H1 (cell line): Measurements from ENCODE around the gene LRRC25. TPM values are rescaled to one million over a fixed set of nuclear protein-coding genes. Genes with fewer than 3 reads are reported as not detected.

Experiments used
- CTCF ChIA-PET: fragments of 300-600 bp; sonication (Branson Sonifier 250); formaldehyde crosslinking; loops from one replicate; lab custom pipeline; 2021; ENCODE audit not compliant: partially characterized antibody; lab: Charles Lee
- POLR2A ChIA-PET: fragments of 300-600 bp; sonication (Branson Sonifier 250); formaldehyde crosslinking; loops from one replicate; lab custom pipeline; 2021; ENCODE audit warnings: inconsistent platforms; ENCODE audit not compliant: partially characterized antibody; lab: Charles Lee
- DNase-seq, 2 experiments: peaks; one replicate each; pipeline versions ENCODE4 v3.0.0 to v3.0.0-alpha.2; 2010 to 2022; ENCODE audit warnings: low spot score in 2 of 2, low read depth in 1 of 2, mixed read lengths in 1 of 2
- FAIRE-seq: peaks from 2 replicates; lab custom pipeline; 2011; peaks lifted over from hg19 to GRCh38; lab: Jason Lieb, UNC
- H2AFZ ChIP-seq: 2 replicates; pipeline ENCODE4 v1.8.1; 2012; ENCODE audit warnings: low read length, inconsistent platforms
- H2AK5ac ChIP-seq: 2 replicates; pipeline ENCODE4 v1.6.1; 2013; ENCODE audit warnings: low read depth, low read length
- H2BK120ac ChIP-seq: replicated peaks from 2 replicates; pipeline ENCODE3; 2013; ENCODE audit warnings: low read depth, low read length, inconsistent platforms
- H2BK12ac ChIP-seq: 2 replicates; pipeline ENCODE4 v1.6.1; 2013; ENCODE audit warnings: low read depth, low read length
- H2BK15ac ChIP-seq: 2 replicates; pipeline ENCODE4 v1.6.1; 2013; ENCODE audit warnings: low read length
- H2BK20ac ChIP-seq: 2 replicates; pipeline ENCODE4 v1.6.1; 2013; ENCODE audit warnings: low read length
- H2BK5ac ChIP-seq: 2 replicates; pipeline ENCODE4 v1.6.1; 2013; ENCODE audit warnings: low read depth, low read length
- H3K14ac ChIP-seq: 2 replicates; pipeline ENCODE4 v1.6.1; 2013; ENCODE audit warnings: inconsistent platforms; ENCODE audit not compliant: insufficient read length
- H3K18ac ChIP-seq: 2 replicates; pipeline ENCODE4 v1.6.1; 2013; ENCODE audit warnings: low read length; ENCODE audit errors: extremely low read depth
- H3K23ac ChIP-seq: 2 replicates; pipeline ENCODE4 v1.6.1; 2013; ENCODE audit warnings: inconsistent platforms; ENCODE audit not compliant: insufficient read length
- H3K23me2 ChIP-seq: 2 replicates; pipeline ENCODE4 v1.6.1; 2013; ENCODE audit warnings: low read depth, low read length
- H3K27ac ChIP-seq: 2 replicates; pipeline ENCODE4 v1.6.1; 2011; ENCODE audit warnings: low read depth, low read length, inconsistent platforms
- H3K27me3 ChIP-seq, 4 experiments: replicated peaks in 1 of 4; 1 replicate in 1 of 4; 2 replicates in 3 of 4; pipeline versions ENCODE4 v1.6.1 to v1.8.1; 2011 to 2013; ENCODE audit warnings: low read length in 3 of 4, mild to moderate bottlenecking in 3 of 4, inconsistent platforms in 2 of 4, mixed read lengths in 2 of 4, moderate library complexity in 1 of 4; ENCODE audit not compliant: control insufficient read depth in 3 of 4, insufficient read depth in 3 of 4; ENCODE audit errors: extremely low read depth in 1 of 4
- H3K36me3 ChIP-seq, 4 experiments: 2 replicates each; pipeline versions ENCODE4 v1.6.1 to v1.8.1; 2011 to 2013; ENCODE audit warnings: mild to moderate bottlenecking in 4 of 4, low read length in 3 of 4, moderate library complexity in 2 of 4, control low read depth in 1 of 4, inconsistent platforms in 1 of 4; ENCODE audit not compliant: insufficient read depth in 4 of 4, control insufficient read depth in 2 of 4
- H3K4ac ChIP-seq: replicated peaks from 2 replicates; pipeline ENCODE3; 2013; ENCODE audit warnings: low read length, low read depth, mixed read lengths, inconsistent platforms; ENCODE audit not compliant: insufficient read length
- H3K4me1 ChIP-seq, 4 experiments: replicated peaks in 1 of 4; 1 replicate in 1 of 4; 2 replicates in 3 of 4; pipeline versions ENCODE4 v1.6.1 to v1.8.1; 2011 to 2013; ENCODE audit warnings: low read length in 3 of 4, inconsistent platforms in 2 of 4, mixed read lengths in 1 of 4; ENCODE audit not compliant: insufficient read depth in 4 of 4, control insufficient read depth in 3 of 4
- H3K4me2 ChIP-seq, 2 experiments: 2 replicates each; pipeline versions ENCODE4 v1.6.1 to v1.8.1; 2011 to 2013; ENCODE audit warnings: low read depth in 2 of 2, low read length in 2 of 2, control low read depth in 1 of 2, inconsistent platforms in 1 of 2, mild to moderate bottlenecking in 1 of 2; ENCODE audit not compliant: insufficient read depth in 1 of 2
- H3K4me3 ChIP-seq, 4 experiments: fragments of 200-600, 300-600 bp in 1 of 4; sonication (generic), shearing (Covaris generic), sonication (Bioruptor Twin) in 1 of 4; 2 replicates each; pipeline versions ENCODE4 v1.5.1 to v1.8.1; 2011 to 2016; ENCODE audit warnings: low read length in 4 of 4, low read depth in 3 of 4, control low read depth in 2 of 4, inconsistent platforms in 2 of 4, mild to moderate bottlenecking in 2 of 4, mixed read lengths in 1 of 4, moderate library complexity in 1 of 4; ENCODE audit not compliant: insufficient read depth in 2 of 4; ENCODE audit errors: extremely low read depth in 1 of 4
- H3K56ac ChIP-seq: replicated peaks from 2 replicates; pipeline ENCODE3; 2013; ENCODE audit warnings: low read depth, mild to moderate bottlenecking, mixed read lengths, low read length, inconsistent platforms; ENCODE audit not compliant: insufficient read length
- H3K79me1 ChIP-seq: 2 replicates; pipeline ENCODE4 v1.6.1; 2013; ENCODE audit warnings: low read depth, low read length, control low read depth
- H3K79me2 ChIP-seq, 2 experiments: 2 replicates each; pipeline versions ENCODE4 v1.6.1 to v1.8.1; 2012 to 2013; ENCODE audit warnings: low read length in 2 of 2, mild to moderate bottlenecking in 2 of 2, inconsistent platforms in 1 of 2; ENCODE audit not compliant: insufficient read depth in 2 of 2, control insufficient read depth in 1 of 2
- H3K9ac ChIP-seq, 4 experiments: replicated peaks in 1 of 4; 1 replicate in 1 of 4; 2 replicates in 3 of 4; pipeline versions ENCODE4 v1.6.1 to v1.8.1; 2011 to 2013; ENCODE audit warnings: low read depth in 3 of 4, low read length in 3 of 4, control low read depth in 2 of 4, mild to moderate bottlenecking in 2 of 4, moderate library complexity in 2 of 4, inconsistent platforms in 1 of 4; ENCODE audit errors: extremely low read depth in 1 of 4
- H3K9me3 ChIP-seq, 2 experiments: 2 replicates each; pipeline versions ENCODE4 v1.6.1 to v1.8.1; 2012 to 2013; ENCODE audit warnings: mild to moderate bottlenecking in 2 of 2, moderate library complexity in 2 of 2, control low read depth in 1 of 2, inconsistent platforms in 1 of 2, low read depth in 1 of 2, low read length in 1 of 2, mixed read lengths in 1 of 2; ENCODE audit not compliant: insufficient read depth in 2 of 2
- H4K20me1 ChIP-seq, 2 experiments: replicated peaks in 1 of 2; 2 replicates each; pipeline versions ENCODE3 to v1.8.1; 2011 to 2013; ENCODE audit warnings: inconsistent platforms in 2 of 2, low read length in 2 of 2, mild to moderate bottlenecking in 1 of 2; ENCODE audit not compliant: insufficient read depth in 2 of 2, control insufficient read depth in 1 of 2
- H4K5ac ChIP-seq: 2 replicates; pipeline ENCODE4 v1.6.1; 2013; ENCODE audit warnings: low read length, low read depth, mixed read lengths, inconsistent platforms; ENCODE audit not compliant: insufficient read length
- H4K8ac ChIP-seq: 2 replicates; pipeline ENCODE4 v1.8.0; 2013; ENCODE audit warnings: mild to moderate bottlenecking, moderate library complexity, low read length, inconsistent platforms; ENCODE audit not compliant: insufficient read depth; ENCODE audit errors: extremely low read depth
- H4K91ac ChIP-seq: replicated peaks from 2 replicates; pipeline ENCODE3; 2013; ENCODE audit warnings: low read length, mixed read lengths, inconsistent platforms; ENCODE audit not compliant: insufficient read length
- BCL11A ChIP-seq, 2 experiments: IDR thresholded peaks; one replicate each; pipeline ENCODE4 v1.6.1; 2011; ENCODE audit warnings: low read depth in 2 of 2, low read length in 2 of 2, mild to moderate bottlenecking in 2 of 2
- CTCF ChIP-seq, 3 experiments: IDR thresholded peaks; 1 replicate in 2 of 3; 2 replicates in 1 of 3; pipeline versions ENCODE4 v1.5.1 to v1.6.1; 2011; ENCODE audit warnings: low read length in 3 of 3, mild to moderate bottlenecking in 3 of 3, inconsistent platforms in 2 of 3, low read depth in 1 of 3, moderate library complexity in 1 of 3; ENCODE audit not compliant: insufficient read depth in 1 of 3; ENCODE audit errors: control extremely low read depth in 1 of 3
- KDM5A ChIP-seq: fragments of 200-600 bp; IDR thresholded peaks from 2 replicates; pipeline ENCODE4 v1.7.1; 2012; ENCODE audit warnings: mild to moderate bottlenecking, low read length, inconsistent platforms, mixed read lengths
- RNF2 ChIP-seq: fragments of 200-900, 300-1000 bp; sonication (generic); IDR thresholded peaks from 2 replicates; pipeline ENCODE4 v1.7.1; 2016; ENCODE audit warnings: borderline replicate concordance, low read depth, mild to moderate bottlenecking, antibody characterized with exemption, low read length; ENCODE audit not compliant: poor library complexity, severe bottlenecking; ENCODE audit errors: missing control alignments
- SAP30 ChIP-seq: fragments of 300-600 bp; sonication (generic); IDR thresholded peaks from 2 replicates; pipeline ENCODE4 v1.7.1; 2012; ENCODE audit warnings: low read length, moderate library complexity, mild to moderate bottlenecking, inconsistent platforms; ENCODE audit not compliant: insufficient read depth, insufficient replicate concordance
- TBP ChIP-seq: IDR thresholded peaks from 2 replicates; pipeline ENCODE4 v1.6.1; 2011; ENCODE audit warnings: low read depth, low read length, improper control_type of control experiment
- TCF12 ChIP-seq: IDR thresholded peaks from 2 replicates; pipeline ENCODE4 v1.6.1; 2011; ENCODE audit warnings: low read depth, mild to moderate bottlenecking, low read length
- WGBS, 2 experiments: shearing (Covaris generic) in 1 of 2; methylation state at CpG; one replicate each; pipeline versions ENCODE4 v1.1.6 to v1.1.7; 2013 to 2015; ENCODE audit warnings: low lambda C conversion rate in 2 of 2, mixed read lengths in 2 of 2, inconsistent platforms in 1 of 2, low coverage in 1 of 2, missing lambda C conversion rate in 1 of 2; ENCODE audit not compliant: insufficient replicate concordance in 2 of 2, insufficient coverage in 1 of 2, insufficient read length in 1 of 2; ENCODE audit errors: extremely low coverage in 1 of 2, missing lambda C conversion rate in 1 of 2; 5-methylcytosine and 5-hydroxymethylcytosine counted together
- polyA plus RNA-seq, 7 experiments: library from polyadenylated mRNA; depleted of rRNA in 3 of 7; stranded (reverse) in 5 of 7; unstranded in 2 of 7; fragments of >200 nt in 5 of 7; fragments of 200-250 nt in 2 of 7; gene quantifications; 1 replicate in 5 of 7; 2 replicates in 1 of 7; 4 replicates in 1 of 7; pipeline versions ENCODE4 v1.2.1 to v1.2.3, GENCODE V29; 2011 to 2013; ENCODE audit warnings: missing spikeins in 2 of 7, mixed read lengths in 2 of 7
- total RNA-seq: library from RNA; stranded (reverse); fragmentation: NEBNext Ultra II Directional; extraction: Animal tissue kit (Norgen Biotek cat#: 25700); gene quantifications from 2 replicates; pipeline ENCODE4 v1.2.1, GENCODE V29; 2021

LRRC25 gene
- total and polyA plus RNA-seq, 2 of the 8 experiments (the other 6 are each of a cell fraction or from before 2014, with no cell fraction given): 0.20 to 0.41 TPM

- Histone ChIP-seq H2BK120ac (no peak overlapping the region), H3K18ac (peak overlapping the region; percentile 48; the same call in 1 of the 2 replicates), H2AK5ac (no peak overlapping the region), H3K4me2 (peak overlapping the region; percentile 68 to 76), H3K14ac (no peak overlapping the region), H3K4me3 (peak overlapping the region; percentile 33 to 70 (median 48)), H4K20me1 (peaks cover 0 to 12% of the 10 kb centered on the region in 2 experiments), H3K4ac (no peak overlapping the region), H2AFZ (no peak overlapping the region), H3K27ac (no peak overlapping the region), H2BK20ac (no peak overlapping the region), H2BK5ac (peak overlapping the region; percentile 71; the same call in 1 of the 2 replicates), H4K8ac (peak overlapping the region; percentile 85; the same call in 1 of the 2 replicates), H3K56ac (no peak overlapping the region), H3K9me3 (no peaks in the 10 kb centered on the region), H4K5ac (peak overlapping the region; percentile 18), H3K27me3 (no peaks in the 10 kb centered on the region; a peak in 1 of 7 replicates), H3K79me1 (peaks cover 3% of the 10 kb centered on the region; the same call in 1 of the 2 replicates), H2BK12ac (no peak overlapping the region), H2BK15ac (no peak overlapping the region), H3K4me1 (peaks cover 0 to 47% (median 30%) of the 10 kb centered on the region in 4 experiments; a peak in 6 of 7 replicates), H3K9ac (no peak overlapping the region; a peak in 1 of 7 replicates), H3K36me3 (no peaks in the 10 kb centered on the region), H3K23ac (no peak overlapping the region), H4K91ac (peak overlapping the region; percentile 65), H3K79me2 (no peaks in the 10 kb centered on the region), H3K23me2 (peaks cover 10% of the 10 kb centered on the region; the same call in 1 of the 2 replicates)
- peak in 1 of 2 experiments; percentile 99 for DNase-seq
- ChIA-PET CTCF (interaction anchor here (0.6 to 2.8 kb wide), 7 partner anchors 10 to 118 kb away, joined by 3 to 14 read pairs (median 4); partner anchors contain the start of gene SSBP4), POLR2A (interaction anchor here (0.5 to 2.3 kb wide), 6 partner anchors 10 to 165 kb away, joined by 3 to 26 read pairs (median 4); partner anchors contain the start of genes LSM4 and SSBP4)
- WGBS, 2 experiments: 1% methylated on average over 52 of the region's 77 CpGs; no CpG with 5 or more reads in 1 of the 2 experiments
- no peak for FAIRE-seq
- TF ChIP-seq SAP30: no peak
- no peak for TF ChIP-seq RNF2
- TF ChIP-seq TBP: no peak
- no peak for TF ChIP-seq BCL11A (IDR thresholded peaks at IDR 0.05; ENCODE audit: low read depth in 2 of 2, low read length in 2 of 2)
- TF ChIP-seq KDM5A: no peak
- no peak for TF ChIP-seq CTCF (IDR thresholded peaks at IDR 0.05; ENCODE audit: control extremely low read depth in 1 of 3, insufficient read depth in 1 of 3, low read depth in 1 of 3, low read length in 3 of 3)
- no peak for TF ChIP-seq TCF12
Measured at GRCh38 chr19:18428787-18429674, 31.6 kb upstream of the LRRC25 start.
